WTC11 (cell line): ENCODE data around the gene ZDHHC14.

ENCODE experiments used
- CTCF ChIP-seq: fragments of 200-600 bp; IDR thresholded peaks from 2 replicates; pipeline ENCODE4 v1.8.0; 2022; ENCODE audit warnings: antibody characterized with exemption
- ESRRA ChIP-seq: sonication (generic); formaldehyde crosslinking; IDR thresholded peaks from 2 replicates; pipeline ENCODE4 v1.8.1; 2022; ENCODE audit warnings: mild to moderate bottlenecking, missing genetic modification reagents, borderline replicate concordance
- IRF1 ChIP-seq: sonication (generic); formaldehyde crosslinking; IDR thresholded peaks from 2 replicates; pipeline ENCODE4 v1.8.0; 2023; ENCODE audit warnings: missing genetic modification reagents
- SP1 ChIP-seq: sonication (generic); formaldehyde crosslinking; conservative IDR thresholded peaks from 2 replicates; pipeline ENCODE4 v1.8.1; 2022; ENCODE audit warnings: missing genetic modification reagents

- no peak for TF ChIP-seq IRF1 (CRISPR knock-in tag)
- TF ChIP-seq CTCF, result no peak
- no peak for TF ChIP-seq SP1 (CRISPR knock-in tag)
- no peak for TF ChIP-seq ESRRA (CRISPR knock-in tag)
Observed at GRCh38 chr6:157517601-157518359, 136.8 kb downstream of the ZDHHC14 start.
